PC-3 (cell line): ENCODE measurements around the gene PDAP1.

Experiments
- EZH2 ChIP-seq: fragments of 300-600 bp; sonication (generic); IDR thresholded peaks from one replicate; pipeline ENCODE4 v1.6.1; 2017; ENCODE audit warnings: antibody characterized with exemption, mild to moderate bottlenecking, low read length; ENCODE audit not compliant: unreplicated experiment
- EZH2phosphoT487 ChIP-seq: fragments of 300-600 bp; sonication (generic); IDR thresholded peaks from 2 replicates; pipeline ENCODE4 v1.6.1; 2018; ENCODE audit warnings: mild to moderate bottlenecking, antibody characterized with exemption, low read length, borderline replicate concordance
- TF ChIP-seq, protein P1 (sequence below): fragments of 300-600 bp; sonication (generic); conservative IDR thresholded peaks from 2 replicates; pipeline ENCODE4 v1.5.1; 2017; ENCODE audit warnings: antibody characterized with exemption, low read depth, mild to moderate bottlenecking, low read length

DNA sequence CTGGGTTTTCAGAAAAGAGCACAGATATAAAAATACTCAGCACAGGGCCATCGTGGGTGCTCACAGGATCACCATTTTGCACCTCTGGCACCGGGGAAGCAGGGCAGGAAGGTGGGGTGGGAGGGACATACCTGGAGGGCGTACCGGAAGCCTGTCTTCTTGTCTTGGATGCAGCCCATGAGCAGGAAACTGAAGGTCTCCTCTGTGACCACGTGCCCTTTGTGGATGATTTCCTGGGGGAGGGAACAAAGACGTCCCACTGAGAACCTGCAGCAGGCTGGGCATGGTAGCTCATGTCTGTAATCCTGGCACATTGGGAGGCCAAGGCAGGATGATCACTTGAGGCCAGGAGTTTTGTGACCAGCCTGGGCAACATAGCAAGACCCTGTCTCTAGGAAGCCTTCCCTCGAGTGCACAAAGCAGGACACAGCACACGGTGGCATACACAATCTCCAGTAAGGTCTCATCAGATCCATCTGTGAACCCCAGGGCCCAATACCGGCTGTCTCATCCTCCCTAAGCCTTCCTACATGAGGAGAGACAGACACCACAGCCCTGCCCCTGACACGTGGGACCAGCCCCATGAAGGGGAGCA is 20.7 kb upstream of the PDAP1 start:
- TF ChIP-seq, protein P1, sequence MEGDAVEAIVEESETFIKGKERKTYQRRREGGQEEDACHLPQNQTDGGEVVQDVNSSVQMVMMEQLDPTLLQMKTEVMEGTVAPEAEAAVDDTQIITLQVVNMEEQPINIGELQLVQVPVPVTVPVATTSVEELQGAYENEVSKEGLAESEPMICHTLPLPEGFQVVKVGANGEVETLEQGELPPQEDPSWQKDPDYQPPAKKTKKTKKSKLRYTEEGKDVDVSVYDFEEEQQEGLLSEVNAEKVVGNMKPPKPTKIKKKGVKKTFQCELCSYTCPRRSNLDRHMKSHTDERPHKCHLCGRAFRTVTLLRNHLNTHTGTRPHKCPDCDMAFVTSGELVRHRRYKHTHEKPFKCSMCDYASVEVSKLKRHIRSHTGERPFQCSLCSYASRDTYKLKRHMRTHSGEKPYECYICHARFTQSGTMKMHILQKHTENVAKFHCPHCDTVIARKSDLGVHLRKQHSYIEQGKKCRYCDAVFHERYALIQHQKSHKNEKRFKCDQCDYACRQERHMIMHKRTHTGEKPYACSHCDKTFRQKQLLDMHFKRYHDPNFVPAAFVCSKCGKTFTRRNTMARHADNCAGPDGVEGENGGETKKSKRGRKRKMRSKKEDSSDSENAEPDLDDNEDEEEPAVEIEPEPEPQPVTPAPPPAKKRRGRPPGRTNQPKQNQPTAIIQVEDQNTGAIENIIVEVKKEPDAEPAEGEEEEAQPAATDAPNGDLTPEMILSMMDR: no peak
- TF ChIP-seq EZH2 (no peak), EZH2phosphoT487 (no peak)
